Keratinocyte (primary cell): ENCODE measurements around the gene CDH13.

ENCODE experiments used
- CTCF ChIP-seq, 3 experiments: IDR thresholded peaks in 1 of 3; conservative IDR thresholded peaks in 1 of 3; optimal IDR thresholded peaks in 1 of 3; 2 replicates in 2 of 3; 3 replicates in 1 of 3; pipeline versions ENCODE3 to v1.5.1; 2011; ENCODE audit warnings: low read length in 3 of 3, mild to moderate bottlenecking in 3 of 3, moderate library complexity in 2 of 3, control low read depth in 1 of 3, inconsistent platforms in 1 of 3; ENCODE audit not compliant: insufficient read depth in 2 of 3; ENCODE audit errors: extremely low read depth in 1 of 3
- EZH2 ChIP-seq: IDR thresholded peaks from one replicate; pipeline ENCODE4 v1.6.1; 2012; ENCODE audit warnings: inconsistent platforms, mild to moderate bottlenecking, low read length, moderate library complexity

GRCh38 chr16:82667437-82667836 lies 40.7 kb downstream of the CDH13 start:
- no peak for TF ChIP-seq CTCF (optimal IDR thresholded peaks at IDR 0.05 in 1 of 3, IDR thresholded peaks at IDR 0.05 in 1 of 3, conservative IDR thresholded peaks at IDR 0.05 in 1 of 3; ENCODE audit: extremely low read depth in 1 of 3, insufficient read depth in 2 of 3, low read length in 3 of 3)
- TF ChIP-seq EZH2: no peak
